Measurements from ENCODE around the gene SMIM28. TPM values are rescaled to one million over a fixed set of nuclear protein-coding genes. Genes with fewer than 3 reads are reported as not detected.

SMIM28 gene
- not detected for total RNA-seq

- Mint-ChIP-seq H3K4me3 (no peak within 1 kb of the TSS), H3K9me3 (no peaks in the 10 kb centered on the region), H3K27me3 (peaks cover 6% of the 10 kb centered on the region), H3K27ac (no peak within 1 kb of the TSS), H3K4me1 (peaks cover under 1% of the 10 kb centered on the region), H3K36me3 (no peaks in the 10 kb centered on the region)
- DNase-seq, result no peak
- ATAC-seq (ENCODE audit: low read depth), result no peak
- POLR2A ChIA-PET, result no interaction called here
Measured at GRCh38 chr6:138377844-138378243, at the start of gene SMIM28. Gene SMIM28 (plus strand): TSS chr6:138377905. CDS start chr6:138378073, 168 bp downstream.

GRCh38 chr6:138328210-138328609 lies 49.5 kb upstream of the SMIM28 start:
- Mint-ChIP-seq H3K36me3 (no peaks in the 10 kb centered on the region), H3K9me3 (no peaks in the 10 kb centered on the region), H3K27me3 (peaks cover 4% of the 10 kb centered on the region), H3K27ac (no peak overlapping the region), H3K4me1 (peaks cover 2% of the 10 kb centered on the region), H3K4me3 (no peak overlapping the region)
- ATAC-seq (ENCODE audit: low read depth) (no peak), DNase-seq (no peak)
- POLR2A ChIA-PET, result no interaction called here

- no peaks in the 10 kb centered on the region for H3K36me3 Mint-ChIP-seq
- DNase-seq, result no peak
- POLR2A ChIA-PET, result no interaction called here
- no peak overlapping the region for H3K4me3 Mint-ChIP-seq
- H3K9me3 Mint-ChIP-seq, result no peaks in the 10 kb centered on the region
- no peak for ATAC-seq (ENCODE audit: low read depth)
- H3K27me3 Mint-ChIP-seq, result peaks cover 4% of the 10 kb centered on the region
- peaks cover 2% of the 10 kb centered on the region for H3K4me1 Mint-ChIP-seq
- H3K27ac Mint-ChIP-seq, result no peak overlapping the region
Measured at GRCh38 chr6:138330763-138331162, 46.9 kb upstream of the SMIM28 start.

- DNase-seq (no peak), ATAC-seq (ENCODE audit: low read depth) (no peak)
- Mint-ChIP-seq H3K9me3 (no peaks in the 10 kb centered on the region), H3K36me3 (no peaks in the 10 kb centered on the region), H3K4me1 (peaks cover 2% of the 10 kb centered on the region), H3K27me3 (peaks cover 4% of the 10 kb centered on the region), H3K4me3 (no peak overlapping the region), H3K27ac (no peak overlapping the region)
- POLR2A ChIA-PET, result no interaction called here
Measured at GRCh38 chr6:138331444-138331843, 46.3 kb upstream of the SMIM28 start.

- H3K9me3 Mint-ChIP-seq, result no peaks in the 10 kb centered on the region
- peaks cover 2% of the 10 kb centered on the region for H3K4me1 Mint-ChIP-seq
- POLR2A ChIA-PET, result no interaction called here
- DNase-seq, result no peak
- H3K36me3 Mint-ChIP-seq, result no peaks in the 10 kb centered on the region
- H3K27me3 Mint-ChIP-seq, result peaks cover 4% of the 10 kb centered on the region
- ATAC-seq (ENCODE audit: low read depth), result no peak
- H3K27ac Mint-ChIP-seq, result no peak overlapping the region
- H3K4me3 Mint-ChIP-seq, result no peak overlapping the region
Measured at GRCh38 chr6:138331984-138332383, 45.7 kb upstream of the SMIM28 start.

GRCh38 chr6:138334000-138334399 lies 43.7 kb upstream of the SMIM28 start:
- Mint-ChIP-seq H3K27me3 (peaks cover 8% of the 10 kb centered on the region), H3K4me1 (no peaks in the 10 kb centered on the region), H3K9me3 (no peaks in the 10 kb centered on the region), H3K4me3 (no peak overlapping the region), H3K27ac (no peak overlapping the region), H3K36me3 (no peaks in the 10 kb centered on the region)
- POLR2A ChIA-PET, result no interaction called here
- DNase-seq, result no peak
- ATAC-seq (ENCODE audit: low read depth), result no peak

GRCh38 chr6:138334963-138335362 lies 42.7 kb upstream of the SMIM28 start:
- Mint-ChIP-seq H3K4me3 (no peak overlapping the region), H3K4me1 (no peaks in the 10 kb centered on the region), H3K36me3 (no peaks in the 10 kb centered on the region), H3K27ac (no peak overlapping the region), H3K9me3 (no peaks in the 10 kb centered on the region), H3K27me3 (peaks cover 10% of the 10 kb centered on the region)
- POLR2A ChIA-PET, result no interaction called here
- ATAC-seq (ENCODE audit: low read depth), result no peak
- DNase-seq, result no peak

GRCh38 chr6:138336221-138336620 lies 41.5 kb upstream of the SMIM28 start:
- peaks cover 17% of the 10 kb centered on the region for H3K27me3 Mint-ChIP-seq
- no peak for DNase-seq
- H3K27ac Mint-ChIP-seq, result no peak overlapping the region
- no peak overlapping the region for H3K4me3 Mint-ChIP-seq
- no peaks in the 10 kb centered on the region for H3K4me1 Mint-ChIP-seq
- H3K36me3 Mint-ChIP-seq, result no peaks in the 10 kb centered on the region
- POLR2A ChIA-PET, result no interaction called here
- ATAC-seq (ENCODE audit: low read depth), result no peak
- no peaks in the 10 kb centered on the region for H3K9me3 Mint-ChIP-seq

- Mint-ChIP-seq H3K9me3 (no peaks in the 10 kb centered on the region), H3K27ac (no peak overlapping the region), H3K27me3 (peaks cover 17% of the 10 kb centered on the region), H3K36me3 (no peaks in the 10 kb centered on the region), H3K4me3 (no peak overlapping the region), H3K4me1 (no peaks in the 10 kb centered on the region)
- DNase-seq (no peak), ATAC-seq (ENCODE audit: low read depth) (no peak)
- POLR2A ChIA-PET, result no interaction called here
Measured at GRCh38 chr6:138337076-138337475, 40.6 kb upstream of the SMIM28 start.

- no peaks in the 10 kb centered on the region for H3K9me3 Mint-ChIP-seq
- no peak for ATAC-seq (ENCODE audit: low read depth)
Measured at GRCh38 chr6:138339024-138339423, 38.7 kb upstream of the SMIM28 start.

GRCh38 chr6:138341176-138341575 lies 36.5 kb upstream of the SMIM28 start:
- Mint-ChIP-seq H3K36me3 (no peaks in the 10 kb centered on the region), H3K4me1 (no peaks in the 10 kb centered on the region), H3K27ac (no peak overlapping the region), H3K27me3 (peaks cover 30% of the 10 kb centered on the region), H3K4me3 (no peak overlapping the region), H3K9me3 (no peaks in the 10 kb centered on the region)
- POLR2A ChIA-PET, result no interaction called here
- ATAC-seq (ENCODE audit: low read depth) (no peak), DNase-seq (no peak)

More at GRCh38 chr6:138339024-138339423, 38.7 kb upstream of the SMIM28 start:
- POLR2A ChIA-PET, result no interaction called here
- DNase-seq, result no peak
- Mint-ChIP-seq H3K4me1 (no peaks in the 10 kb centered on the region), H3K27ac (no peak overlapping the region), H3K27me3 (peaks cover 30% of the 10 kb centered on the region), H3K4me3 (no peak overlapping the region), H3K36me3 (no peaks in the 10 kb centered on the region)

- ATAC-seq (ENCODE audit: low read depth), result no peak
- H3K4me3 Mint-ChIP-seq, result no peak overlapping the region
- POLR2A ChIA-PET, result no interaction called here
- DNase-seq, result no peak
- no peak overlapping the region for H3K27ac Mint-ChIP-seq
- no peaks in the 10 kb centered on the region for H3K9me3 Mint-ChIP-seq
- H3K27me3 Mint-ChIP-seq, result peaks cover 30% of the 10 kb centered on the region
- no peaks in the 10 kb centered on the region for H3K4me1 Mint-ChIP-seq
- H3K36me3 Mint-ChIP-seq, result no peaks in the 10 kb centered on the region
Measured at GRCh38 chr6:138343112-138343511, 34.6 kb upstream of the SMIM28 start.

GRCh38 chr6:138345565-138346285 lies 32.0 kb upstream of the SMIM28 start:
- POLR2A ChIA-PET, result no interaction called here
- ATAC-seq (ENCODE audit: low read depth) (no peak), DNase-seq (no peak)
- peaks cover 30% of the 10 kb centered on the region for H3K27me3 Mint-ChIP-seq
- no peaks in the 10 kb centered on the region for H3K9me3 Mint-ChIP-seq
- no peak overlapping the region for H3K27ac Mint-ChIP-seq
- H3K36me3 Mint-ChIP-seq, result no peaks in the 10 kb centered on the region
- H3K4me1 Mint-ChIP-seq, result no peaks in the 10 kb centered on the region
- H3K4me3 Mint-ChIP-seq, result no peak overlapping the region

- ATAC-seq (ENCODE audit: low read depth) (no peak), DNase-seq (no peak)
- POLR2A ChIA-PET, result no interaction called here
Measured at GRCh38 chr6:138346302-138347195, 31.2 kb upstream of the SMIM28 start.

More at GRCh38 chr6:138346302-138347195, 31.2 kb upstream of the SMIM28 start:
- H3K4me1 Mint-ChIP-seq, result no peaks in the 10 kb centered on the region
- H3K27me3 Mint-ChIP-seq, result peaks cover 32% of the 10 kb centered on the region
- no peak overlapping the region for H3K27ac Mint-ChIP-seq
- H3K36me3 Mint-ChIP-seq, result no peaks in the 10 kb centered on the region
- H3K9me3 Mint-ChIP-seq, result no peaks in the 10 kb centered on the region
- H3K4me3 Mint-ChIP-seq, result no peak overlapping the region

Measured in activated naive CD8-positive, alpha-beta T cell treated with anti-CD3 and anti-CD28 coated beads, Interleukin-2, amount 10 ng/mL, durations not matched to agents 7 days and 5 days (primary cell).